ENCODE data around the gene BMP8B.
A peak's percentile ranks its signal among the peaks of the same experiment; 100 is the strongest.
"Not testable (repeated sequence)": the region's sequence is repeated elsewhere in the genome, so short reads cannot be mapped to it uniquely, and the experiment has no call there.

BMP8B gene

DNA sequence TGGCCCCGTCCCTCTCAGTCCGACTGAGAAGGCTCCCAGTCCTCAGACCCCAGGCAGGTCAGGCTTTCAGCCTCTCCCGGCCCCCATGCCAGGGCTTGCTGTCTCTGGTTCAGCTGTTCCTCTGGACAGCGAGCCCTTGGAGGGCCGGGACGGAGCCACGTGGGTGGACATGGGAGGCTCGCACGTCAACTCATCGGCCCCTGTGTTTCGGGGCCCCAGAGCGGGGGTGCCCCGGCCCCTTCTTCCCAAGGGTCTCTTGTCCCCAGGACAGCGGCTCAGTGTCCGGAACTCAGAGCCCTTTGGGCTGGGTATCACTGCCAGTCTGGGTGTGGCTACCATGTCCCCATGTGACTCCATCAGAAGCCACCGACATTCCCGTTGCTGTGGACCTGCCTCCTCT, 10.8 kb downstream of the BMP8B start:
- DNase-seq (ENCODE audit: low spot score), result not testable (repeated sequence)

DNA sequence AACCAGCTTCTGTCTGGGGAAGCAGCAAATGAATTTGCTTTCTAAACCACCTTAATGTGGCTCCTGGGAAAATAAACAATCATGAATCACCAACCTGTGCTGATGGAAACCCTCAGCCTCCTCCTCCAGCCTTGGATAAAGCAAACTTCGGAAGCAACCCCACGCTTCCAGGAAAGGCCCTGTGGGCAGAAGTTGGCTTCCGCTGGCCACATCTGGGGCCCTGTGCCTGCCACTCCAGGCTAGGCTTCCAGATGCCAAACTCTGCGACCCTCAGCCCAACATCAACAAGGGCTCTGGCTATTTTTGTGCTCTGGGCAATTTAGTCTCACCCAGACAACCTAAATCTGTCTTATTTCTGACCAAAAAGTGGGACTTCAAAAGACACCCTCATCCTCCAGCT, 11.4 kb downstream of the BMP8B start:
- no peak for DNase-seq (ENCODE audit: low spot score)

DNA sequence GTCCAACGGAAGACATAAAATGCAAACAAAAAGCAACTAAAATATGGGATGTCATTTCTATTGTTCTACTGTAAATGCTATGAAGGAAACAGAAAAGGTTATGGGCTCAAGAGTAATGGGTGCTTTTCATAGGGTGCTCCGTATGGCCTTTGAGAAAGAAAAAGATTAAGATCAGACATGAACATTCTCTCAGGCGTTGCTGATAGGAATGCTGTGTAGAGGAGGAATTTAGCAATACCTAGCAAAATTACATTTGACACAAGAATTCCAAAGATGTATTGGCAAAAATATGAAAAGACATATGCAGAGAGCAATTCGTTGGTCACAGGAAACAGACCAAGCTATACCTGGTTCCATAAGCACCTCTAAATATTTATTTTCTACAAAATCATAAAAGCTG, 11.8 kb downstream of the BMP8B start:
- DNase-seq (ENCODE audit: low spot score), result no peak

DNA sequence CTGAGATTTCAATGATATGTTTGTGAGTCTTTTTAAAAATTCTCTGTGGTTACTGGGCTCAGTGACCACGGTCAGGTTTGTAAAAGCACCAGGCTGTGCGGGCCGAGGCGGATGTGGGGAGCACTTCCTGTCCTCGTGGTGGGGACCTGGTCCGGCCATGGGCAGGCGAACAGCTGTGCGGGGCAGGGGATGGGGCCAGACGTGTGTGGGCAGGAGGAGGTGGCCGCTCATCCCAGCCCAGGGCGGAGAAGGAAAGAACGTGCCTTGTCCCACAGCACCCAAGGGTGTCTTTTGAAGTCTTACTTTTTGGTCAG, 12.3 kb downstream of the BMP8B start:
- DNase-seq (ENCODE audit: low spot score), result no peak

DNA sequence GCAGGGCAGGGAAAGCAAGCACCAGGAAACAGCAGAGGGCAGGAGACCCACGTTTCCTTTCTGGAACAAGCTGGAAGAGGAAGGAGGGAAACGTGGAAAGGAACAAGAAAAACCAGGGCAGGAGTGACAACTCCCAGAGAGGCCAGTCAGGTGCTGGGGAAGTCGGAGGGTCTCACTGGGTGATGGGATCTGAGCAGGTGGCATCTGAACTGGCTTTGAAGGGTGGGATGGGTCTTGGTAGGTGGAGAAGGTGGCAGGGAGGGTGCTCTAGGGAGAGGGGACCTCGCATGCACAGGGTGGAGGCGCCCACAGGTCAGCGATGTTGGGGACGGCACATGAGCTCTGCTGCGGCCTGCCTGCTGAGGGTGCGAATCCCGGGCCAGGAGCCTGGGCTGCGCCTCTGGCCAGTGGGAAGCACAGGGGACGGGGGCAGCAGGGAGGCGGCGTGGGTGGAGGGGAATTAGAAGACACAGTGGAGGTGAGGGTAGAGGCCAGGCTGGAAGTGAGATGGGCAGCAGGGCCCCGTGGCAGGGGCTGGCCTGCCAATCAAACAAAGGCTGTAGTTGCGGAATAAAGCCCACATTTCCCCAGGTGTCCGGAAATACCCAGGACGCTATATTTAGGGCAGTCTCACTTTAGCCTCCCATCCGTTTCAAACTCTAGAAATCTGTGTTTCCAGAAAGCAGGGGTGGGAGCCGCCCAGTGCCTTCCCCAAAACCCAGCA, 12.8 kb downstream of the BMP8B start:
- not testable (repeated sequence) for DNase-seq (ENCODE audit: low spot score)

DNA sequence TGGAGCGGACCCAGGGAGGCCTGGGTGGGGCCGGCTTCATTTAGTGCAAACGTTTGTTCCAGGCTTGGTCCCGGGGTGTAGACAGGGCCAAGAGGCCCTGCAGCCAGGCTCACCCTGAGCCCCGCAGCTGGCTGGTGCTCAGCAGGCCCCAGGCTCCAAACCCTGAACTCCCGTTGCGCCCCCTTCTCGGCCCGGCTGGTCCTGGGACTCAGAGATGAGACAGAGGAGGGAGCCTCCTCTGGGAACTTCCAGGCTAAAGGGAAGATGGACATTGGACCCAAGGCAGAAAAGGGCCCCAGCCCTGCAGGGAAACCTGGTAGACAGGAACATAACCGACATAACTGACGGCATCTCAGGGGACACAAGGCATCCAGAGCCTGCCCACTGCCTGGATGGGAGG, 13.5 kb downstream of the BMP8B start:
- DNase-seq (ENCODE audit: low spot score), result not testable (repeated sequence)

DNA sequence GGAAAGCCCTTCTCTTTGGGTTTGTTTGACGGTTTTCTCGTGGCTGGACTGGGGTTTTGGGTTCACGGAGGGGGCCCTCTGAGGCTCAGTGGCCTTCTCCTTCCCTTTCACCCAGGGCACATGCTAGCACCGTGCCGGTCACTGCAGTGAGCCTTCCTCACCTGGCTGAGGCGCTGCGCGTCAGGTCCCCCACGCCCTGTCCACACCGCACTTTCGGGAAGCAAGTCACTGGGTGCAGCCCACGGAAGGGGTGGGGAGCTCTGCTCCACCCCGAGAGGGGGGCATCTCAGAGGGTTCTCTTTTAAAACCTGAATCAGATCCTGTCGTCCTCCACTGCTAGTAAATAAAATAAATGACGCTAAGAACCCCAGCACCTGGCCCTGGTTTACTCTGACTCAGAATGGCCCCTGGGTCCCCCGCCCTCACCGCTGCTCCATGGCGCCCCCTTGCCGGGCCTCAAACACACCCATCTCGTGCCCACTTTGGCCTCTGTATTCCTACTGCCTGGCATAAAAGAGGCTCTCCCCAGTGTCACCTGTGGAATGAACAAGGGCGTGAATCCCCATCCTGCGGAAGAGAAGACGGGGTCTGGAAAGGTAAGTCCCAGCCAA, 15.2 kb downstream of the BMP8B start:
- not testable (repeated sequence) for DNase-seq (ENCODE audit: low spot score)

DNA sequence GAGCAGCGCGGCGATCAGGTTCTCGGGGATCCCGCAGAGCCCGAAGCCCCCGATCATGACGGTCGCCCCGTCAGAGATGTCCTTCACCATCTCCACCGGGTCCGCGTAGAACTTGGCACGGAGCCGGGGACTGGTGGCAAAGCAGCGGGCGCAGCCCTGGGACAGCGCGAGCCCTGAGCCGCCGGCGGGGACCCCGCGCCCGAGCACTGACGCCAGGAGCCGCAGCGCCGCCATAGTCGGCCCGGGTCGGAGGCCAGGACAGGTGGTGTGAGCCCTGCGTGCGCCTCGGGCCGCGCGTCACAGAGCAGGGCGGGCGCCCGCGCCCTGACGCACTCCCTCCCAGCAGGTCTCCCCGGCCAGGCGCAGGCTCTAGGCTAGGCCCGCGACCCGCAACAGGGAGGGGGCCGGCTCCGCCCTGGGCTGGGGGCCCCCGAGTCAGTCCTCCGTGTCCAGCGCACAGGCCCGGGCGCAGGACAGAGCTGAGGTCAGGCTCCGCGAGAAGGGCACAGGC, 17.6 kb downstream of the BMP8B start, which contains the start of gene OXCT2:
Gene OXCT2, minus strand, starts transcription at position 327 of the 511 bp plus-strand sequence. Its CDS starts 93 bp downstream, at position 234.
- not testable (repeated sequence) for DNase-seq (ENCODE audit: low spot score)

DNA sequence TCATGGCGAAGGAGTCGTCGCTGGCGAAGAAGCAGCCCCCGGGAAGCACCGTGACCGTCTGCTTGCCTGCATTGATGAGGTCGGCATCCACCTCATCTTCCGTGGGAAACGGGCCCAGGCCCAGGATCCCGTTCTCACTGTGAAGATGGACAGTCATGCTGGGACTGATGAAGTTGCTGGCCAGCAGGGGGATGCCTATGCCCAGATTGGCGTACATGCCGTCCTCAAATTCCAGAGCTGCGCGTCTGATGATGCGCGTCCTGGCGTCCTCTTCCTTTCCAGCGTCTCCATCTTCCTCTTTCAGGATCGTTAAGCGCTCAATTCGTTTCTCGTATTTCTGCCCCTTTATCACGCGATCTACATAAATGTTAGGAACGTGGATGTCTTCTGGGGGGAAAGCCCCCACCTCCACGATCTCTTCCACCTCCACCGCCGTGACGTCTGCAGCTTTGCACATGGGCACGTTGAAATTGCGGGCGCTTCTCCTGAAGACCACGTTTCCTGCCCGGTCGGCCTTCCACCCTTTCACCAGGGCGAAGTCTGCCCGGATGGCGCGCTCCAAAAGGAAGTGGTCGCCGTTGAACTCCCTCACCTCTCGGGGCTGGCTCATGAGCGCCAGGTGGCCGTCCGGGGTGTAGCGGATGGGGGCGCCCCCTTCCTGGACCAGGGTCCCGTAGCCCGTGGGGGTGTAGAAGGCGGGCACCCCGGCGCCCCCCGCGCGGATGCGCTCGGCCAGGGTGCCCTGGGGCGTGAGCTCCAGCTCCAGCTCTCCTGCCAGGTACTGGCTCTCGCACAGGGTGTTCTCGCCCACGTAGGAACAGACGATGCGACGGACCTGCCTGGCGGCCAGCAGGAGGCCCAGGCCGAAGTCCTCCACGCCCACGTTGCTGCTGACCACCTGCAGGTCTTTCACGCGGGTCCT, 18.3 kb downstream of the BMP8B start:
- peak; percentile 45 for DNase-seq (ENCODE audit: low spot score)

DNA sequence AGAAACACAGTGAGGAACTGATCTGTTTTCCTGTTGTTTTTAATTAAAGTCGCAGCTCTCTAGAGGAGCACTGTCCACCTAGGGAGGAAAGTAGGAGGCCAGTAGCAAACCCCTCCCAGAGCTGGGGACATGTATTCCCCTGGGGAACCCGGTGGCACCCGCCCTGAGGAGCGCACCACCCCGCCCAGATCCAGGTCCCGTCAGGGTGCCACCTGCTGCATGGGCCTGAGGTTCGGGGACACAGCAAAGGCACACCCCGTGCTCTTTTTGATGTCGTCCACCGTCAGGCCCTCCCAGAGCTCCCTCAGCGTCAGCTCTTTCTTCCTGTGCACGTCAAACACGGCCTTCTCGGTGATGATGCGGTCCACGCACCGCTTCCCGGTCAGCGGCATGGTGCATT, 19.2 kb downstream of the BMP8B start:
- DNase-seq (ENCODE audit: low spot score), result not testable (repeated sequence)

DNA sequence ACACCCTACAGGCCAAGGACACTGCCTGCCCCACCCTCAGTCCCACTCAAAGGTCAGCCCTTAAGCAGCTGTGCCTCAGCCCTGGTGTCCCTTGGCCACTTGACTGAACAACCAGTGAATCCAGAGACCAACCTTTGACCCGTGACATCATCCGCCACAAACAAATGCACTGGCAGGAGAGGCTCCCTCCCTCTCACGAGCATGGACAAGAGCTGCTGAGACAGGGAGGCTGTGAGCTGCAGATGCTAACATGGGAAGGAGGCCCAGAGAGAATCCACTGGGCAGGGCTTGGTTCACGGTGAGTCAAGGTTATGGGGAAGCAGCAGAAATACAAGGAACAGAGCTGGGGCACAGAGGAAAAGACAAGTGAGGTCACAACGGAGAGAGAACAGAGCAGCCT, 22.2 kb downstream of the BMP8B start:
- not testable (repeated sequence) for DNase-seq (ENCODE audit: low spot score)

DNA sequence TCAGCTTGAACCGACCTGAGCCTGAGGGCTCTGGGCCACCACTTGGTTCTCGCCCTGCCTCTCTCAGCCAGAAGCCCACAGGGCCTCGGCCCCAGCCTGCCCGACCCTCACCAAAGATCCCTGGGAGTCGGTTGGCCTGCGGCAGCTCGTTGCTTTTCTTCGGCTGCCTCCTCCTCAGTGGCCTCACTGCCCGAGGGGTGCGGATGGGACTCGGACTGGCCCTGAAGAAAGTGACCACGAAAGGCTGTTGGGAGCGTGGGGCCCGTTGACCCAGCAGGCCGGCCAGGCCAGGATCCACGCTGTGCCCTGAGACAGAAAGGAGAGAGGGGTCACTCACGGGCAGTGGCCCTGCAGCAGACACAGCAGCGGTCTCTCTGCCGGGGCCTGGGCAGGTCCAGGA, 24.2 kb downstream of the BMP8B start:
- not testable (repeated sequence) for DNase-seq (ENCODE audit: low spot score)

DNA sequence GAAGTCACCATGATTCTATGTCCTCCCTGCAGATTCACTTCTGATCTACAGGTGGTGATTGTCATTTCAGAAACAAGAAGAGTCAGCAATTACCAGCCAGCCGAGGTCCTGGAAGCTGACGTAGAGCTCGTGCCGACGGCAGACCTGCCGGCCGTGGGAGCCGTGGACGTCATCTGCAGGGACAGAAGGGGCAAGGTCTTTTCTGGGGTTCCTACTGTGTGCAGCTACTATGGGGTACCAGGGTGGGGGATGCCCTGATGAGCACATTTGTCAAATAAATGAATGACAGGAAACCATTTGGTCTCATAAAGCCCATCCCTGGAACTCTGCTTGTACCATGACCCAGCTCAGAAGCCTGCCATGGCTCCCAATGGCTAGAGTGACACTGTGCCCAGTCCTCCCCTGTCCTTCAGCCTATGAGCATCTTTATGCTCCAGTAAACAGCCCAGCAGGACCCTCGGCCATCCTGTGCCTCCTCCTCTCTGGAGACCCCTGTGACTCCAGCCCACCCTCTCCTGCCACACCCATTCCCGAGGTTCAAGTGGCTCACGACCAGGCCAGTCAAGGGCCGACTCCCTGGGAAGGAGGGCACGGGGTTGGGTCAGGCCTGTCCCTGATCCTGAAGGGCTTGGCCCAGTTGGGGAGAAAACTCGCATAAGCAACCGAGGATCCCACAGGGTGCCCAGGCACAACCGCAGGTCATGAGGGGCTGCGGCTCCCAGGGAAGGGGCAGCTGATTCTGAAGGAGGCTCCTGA, 24.9 kb downstream of the BMP8B start:
- DNase-seq (ENCODE audit: low spot score), result not testable (repeated sequence)

DNA sequence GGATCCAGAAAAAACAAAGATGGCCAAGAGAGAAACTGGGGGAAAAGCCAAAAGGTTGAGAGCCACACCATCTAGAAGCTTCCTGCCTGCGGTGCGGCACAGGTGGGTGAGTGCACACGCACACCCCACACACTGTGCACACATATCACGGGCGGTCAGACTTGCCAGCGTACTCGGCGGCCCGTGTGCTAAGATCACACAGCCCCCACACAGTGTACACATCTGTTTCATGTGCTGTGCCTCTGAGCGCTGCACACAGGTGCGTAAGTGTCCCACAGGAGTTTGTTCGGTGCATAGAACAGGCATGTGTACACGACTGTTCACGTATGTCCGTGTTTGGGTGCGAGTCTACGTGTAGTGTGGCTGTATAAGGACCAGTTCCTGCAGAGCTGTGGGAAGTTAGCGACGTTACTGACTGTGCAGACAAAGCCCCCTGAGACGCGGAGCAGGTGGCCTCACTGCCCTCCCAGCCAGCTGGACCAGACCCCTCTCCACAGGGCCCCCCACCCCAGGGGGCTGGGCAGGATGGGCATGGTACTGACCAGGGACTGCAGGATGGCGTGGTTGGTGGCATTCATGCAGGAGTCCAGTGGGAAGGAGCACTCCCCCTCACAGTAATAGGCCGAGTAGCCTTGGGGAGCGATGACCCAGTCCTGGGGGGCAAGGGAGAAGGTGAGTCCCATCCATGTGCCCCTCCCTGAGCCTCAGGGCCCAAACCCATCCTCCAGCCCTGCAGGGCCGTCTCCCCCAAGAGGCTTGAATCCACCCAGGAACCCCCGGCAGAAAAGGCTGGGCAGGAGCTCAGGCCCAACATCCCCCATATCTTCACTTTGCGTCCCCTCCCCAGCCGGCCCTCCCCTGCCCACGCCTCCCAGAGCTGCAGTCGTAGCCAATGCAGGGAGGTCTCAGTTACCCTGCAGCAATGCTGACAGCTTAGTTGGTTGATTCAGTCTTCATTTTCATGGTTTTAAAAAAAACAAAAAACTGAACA, 25.8 kb downstream of the BMP8B start:
- no peak for DNase-seq (ENCODE audit: low spot score)

DNA sequence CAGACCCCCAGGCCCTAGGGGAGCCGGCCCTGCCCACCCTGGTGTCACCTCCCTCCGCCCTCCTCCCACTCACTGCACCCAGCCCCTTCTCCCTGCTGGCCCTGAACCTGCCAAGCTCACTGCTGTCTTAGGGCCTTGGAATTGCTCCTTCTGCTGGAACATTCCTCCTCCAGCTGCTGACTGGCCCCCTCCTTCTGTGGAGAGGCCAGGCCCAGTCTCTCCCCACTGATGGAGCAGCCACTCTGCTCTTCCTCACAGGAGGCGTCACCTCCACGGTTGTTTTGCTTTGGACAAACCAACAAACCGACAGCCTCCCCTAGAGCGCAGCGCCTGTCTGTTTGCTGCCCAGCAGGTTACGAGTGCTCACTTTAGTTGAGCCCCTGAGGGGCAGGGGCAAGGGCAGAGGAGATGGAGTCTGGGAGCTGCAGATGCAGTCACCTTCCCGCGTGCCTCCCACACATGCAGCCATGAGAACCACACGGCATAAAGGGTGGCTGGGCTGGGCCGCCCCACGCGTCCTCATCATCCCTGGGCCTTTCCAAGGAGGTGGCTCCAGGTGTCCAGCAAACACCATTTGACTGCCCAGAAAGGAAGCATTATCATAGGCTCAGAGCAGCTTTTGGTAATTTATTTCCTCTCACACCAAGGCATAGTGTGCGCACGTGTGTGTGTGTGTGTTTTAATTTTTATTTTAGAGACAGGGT, 27.0 kb downstream of the BMP8B start:
- DNase-seq (ENCODE audit: low spot score), result peak; percentile 42

DNA sequence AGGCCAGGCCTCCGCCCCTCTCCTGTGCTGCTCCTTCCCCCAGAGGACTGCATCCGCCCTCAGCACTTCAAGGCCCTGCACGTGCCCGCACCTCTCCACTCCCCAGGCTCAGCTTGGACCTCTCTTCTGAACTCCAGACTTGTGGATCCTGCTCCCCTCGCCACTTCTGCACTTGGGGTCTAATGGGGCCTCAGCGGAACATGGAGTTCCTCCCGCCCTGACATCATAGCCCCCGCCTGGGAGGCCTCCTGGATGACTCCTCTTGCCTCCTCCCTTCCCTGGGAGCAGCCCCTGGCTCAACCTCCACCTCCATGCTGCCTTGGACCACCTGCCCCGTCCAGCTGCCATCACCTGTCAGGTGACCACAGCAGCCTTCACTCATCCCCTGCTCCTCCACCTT, 27.6 kb downstream of the BMP8B start:
- no peak for DNase-seq (ENCODE audit: low spot score)

DNA sequence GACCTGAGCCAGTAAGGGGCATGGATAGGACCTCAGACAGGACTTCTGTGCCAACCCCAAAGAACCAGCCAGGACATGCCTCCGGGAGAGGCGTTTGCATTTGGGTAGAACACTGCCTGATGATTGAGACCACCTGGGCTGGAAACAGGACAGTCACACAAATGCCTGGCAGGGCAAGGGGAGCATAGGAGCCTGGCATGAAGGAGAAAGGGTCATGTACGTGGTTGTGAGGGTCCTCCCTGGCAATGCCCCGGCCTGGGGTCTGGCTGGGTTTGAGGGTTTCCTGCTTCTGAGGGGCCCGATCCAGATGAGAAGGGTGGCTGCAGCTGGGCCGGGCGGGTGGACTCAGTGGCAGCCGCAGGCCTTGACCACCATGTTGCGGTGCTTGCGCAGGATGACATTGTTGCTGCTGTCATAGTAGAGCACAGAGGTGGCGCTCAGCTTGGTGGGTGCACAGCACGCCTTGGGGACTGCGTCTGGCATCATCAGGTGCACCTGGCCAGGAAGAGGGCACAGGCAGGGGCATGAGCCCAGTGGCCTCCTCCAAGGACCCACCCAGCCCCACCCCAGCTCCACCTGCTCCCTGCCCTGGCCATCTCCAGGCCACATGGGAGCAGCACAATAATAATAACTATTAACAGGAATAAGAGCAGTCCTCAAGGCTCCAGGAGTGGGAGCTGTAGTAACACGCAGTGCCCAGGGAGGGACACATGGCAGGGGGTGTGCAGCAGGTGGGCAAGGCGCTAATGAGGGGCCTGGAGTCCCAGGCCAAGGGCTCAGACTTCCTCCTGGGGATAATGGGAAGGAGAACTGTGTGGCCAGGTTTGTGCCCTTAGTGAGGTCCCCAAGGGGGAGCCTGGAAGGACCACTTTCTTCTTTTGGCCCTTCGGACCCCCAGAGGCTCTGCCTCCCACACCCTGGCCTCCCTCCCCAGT, 28.3 kb downstream of the BMP8B start:
- DNase-seq (ENCODE audit: low spot score), result no peak

DNA sequence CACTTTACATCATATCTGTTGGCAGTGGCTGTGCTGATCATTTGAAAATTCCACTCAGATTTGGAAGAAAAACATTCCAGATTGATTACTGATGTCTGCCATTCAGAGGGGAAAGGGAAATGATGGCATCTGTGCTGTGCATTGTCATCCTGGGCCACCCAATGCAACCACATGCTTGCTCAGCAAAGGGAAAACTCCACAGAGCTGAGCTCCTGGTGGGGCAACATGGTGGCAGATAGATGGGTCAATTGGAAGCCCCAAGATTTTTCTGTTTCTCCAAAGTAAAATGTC, 29.3 kb downstream of the BMP8B start:
- no peak for DNase-seq (ENCODE audit: low spot score)

All from ecto neural progenitor cell (in vitro differentiated cells).